ENCODE measurements around the gene VANGL2.

GRCh38 chr1:160451119-160451858 lies 50.9 kb downstream of the VANGL2 start:
- TF ChIP-seq CTCF (conservative IDR thresholded peaks at IDR 0.05; ENCODE audit: low read length) (no peak), EZH2phosphoT487 (IDR thresholded peaks at IDR 0.05; ENCODE audit: borderline replicate concordance, low read depth, low read length) (no peak)

All from OCI-LY7 (cell line).